ENCODE results near the gene TAF1C.

The TAF1C gene

GRCh38 chr16:84143784-84144199, 43.1 kb downstream of the TAF1C start:
- H3K4me1 Mint-ChIP-seq = peaks cover 36% of the 10 kb centered on the region
- H3K4me3 Mint-ChIP-seq = peak overlapping the region; percentile 93
- peaks cover 3% of the 10 kb centered on the region for H3K27me3 Mint-ChIP-seq
- peak overlapping the region; percentile 86 for H3K27ac Mint-ChIP-seq
- H3K36me3 Mint-ChIP-seq (ENCODE audit: low read depth) = no peaks in the 10 kb centered on the region
- ATAC-seq = no peak
- no peaks in the 10 kb centered on the region for H3K9me3 Mint-ChIP-seq
- no peak for DNase-seq

- DNase-seq = no peak
- no peaks in the 10 kb centered on the region for H3K9me3 Mint-ChIP-seq
- no peaks in the 10 kb centered on the region for H3K36me3 Mint-ChIP-seq (ENCODE audit: low read depth)
- H3K27ac Mint-ChIP-seq = no peak overlapping the region
- peaks cover 3% of the 10 kb centered on the region for H3K27me3 Mint-ChIP-seq
- H3K4me1 Mint-ChIP-seq = peaks cover 43% of the 10 kb centered on the region
- H3K4me3 Mint-ChIP-seq = peak overlapping the region; percentile 93
- ATAC-seq = no peak
Measured at GRCh38 chr16:84143081-84143480, 43.8 kb downstream of the TAF1C start.

- DNase-seq (no peak), ATAC-seq (no peak)
- peaks cover 61% of the 10 kb centered on the region for H3K4me1 Mint-ChIP-seq
Measured at GRCh38 chr16:84141143-84141670, 45.6 kb downstream of the TAF1C start.

GRCh38 chr16:84139628-84140258, 47.1 kb downstream of the TAF1C start:
- peak overlapping the region; percentile 79 for H3K27ac Mint-ChIP-seq
- DNase-seq = no peak
- peaks cover 67% of the 10 kb centered on the region for H3K4me1 Mint-ChIP-seq
- H3K27me3 Mint-ChIP-seq = no peaks in the 10 kb centered on the region
- H3K9me3 Mint-ChIP-seq = no peaks in the 10 kb centered on the region
- ATAC-seq = no peak
- peaks cover 2% of the 10 kb centered on the region for H3K36me3 Mint-ChIP-seq (ENCODE audit: low read depth)
- no peak overlapping the region for H3K4me3 Mint-ChIP-seq

More at GRCh38 chr16:84141143-84141670, 45.6 kb downstream of the TAF1C start:
- Mint-ChIP-seq H3K27ac (no peak overlapping the region), H3K27me3 (no peaks in the 10 kb centered on the region), H3K9me3 (no peaks in the 10 kb centered on the region), H3K36me3 (ENCODE audit: low read depth) (no peaks in the 10 kb centered on the region), H3K4me3 (no peak overlapping the region)

GRCh38 chr16:84138824-84139627, 47.8 kb downstream of the TAF1C start:
- peak overlapping the region; percentile 62 for H3K4me3 Mint-ChIP-seq
- DNase-seq = peak; percentile 35
- H3K27me3 Mint-ChIP-seq = no peaks in the 10 kb centered on the region
- H3K36me3 Mint-ChIP-seq (ENCODE audit: low read depth) = peaks cover 2% of the 10 kb centered on the region
- peak overlapping the region; percentile 79 for H3K27ac Mint-ChIP-seq
- ATAC-seq = peak; percentile 93
- peaks cover 63% of the 10 kb centered on the region for H3K4me1 Mint-ChIP-seq
- H3K9me3 Mint-ChIP-seq = no peaks in the 10 kb centered on the region

GRCh38 chr16:84138500-84138823, 48.4 kb downstream of the TAF1C start:
- Mint-ChIP-seq H3K36me3 (ENCODE audit: low read depth) (peaks cover 2% of the 10 kb centered on the region), H3K4me3 (peak overlapping the region; percentile 62), H3K9me3 (no peaks in the 10 kb centered on the region), H3K4me1 (peaks cover 62% of the 10 kb centered on the region), H3K27me3 (no peaks in the 10 kb centered on the region), H3K27ac (peak overlapping the region; percentile 79)
- no peak for DNase-seq
- ATAC-seq = no peak

GRCh38 chr16:84137769-84138357, 49.0 kb downstream of the TAF1C start:
- Mint-ChIP-seq H3K27me3 (no peaks in the 10 kb centered on the region), H3K9me3 (no peaks in the 10 kb centered on the region), H3K4me1 (peaks cover 59% of the 10 kb centered on the region), H3K4me3 (peak overlapping the region; percentile 43), H3K36me3 (ENCODE audit: low read depth) (peaks cover 2% of the 10 kb centered on the region), H3K27ac (peak overlapping the region; percentile 79)
- ATAC-seq (no peak), DNase-seq (no peak)

GRCh38 chr16:84137287-84137686, 49.6 kb downstream of the TAF1C start:
- Mint-ChIP-seq H3K9me3 (no peaks in the 10 kb centered on the region), H3K4me1 (peaks cover 61% of the 10 kb centered on the region), H3K27ac (peak overlapping the region; percentile 79), H3K27me3 (no peaks in the 10 kb centered on the region), H3K36me3 (ENCODE audit: low read depth) (peaks cover 2% of the 10 kb centered on the region), H3K4me3 (no peak overlapping the region)
- ATAC-seq (peak; percentile 45), DNase-seq (no peak)

- Mint-ChIP-seq H3K4me1 (peaks cover 58% of the 10 kb centered on the region), H3K27me3 (no peaks in the 10 kb centered on the region), H3K9me3 (no peaks in the 10 kb centered on the region), H3K4me3 (peak overlapping the region; percentile 15), H3K27ac (peak overlapping the region; percentile 79), H3K36me3 (ENCODE audit: low read depth) (peaks cover 2% of the 10 kb centered on the region)
- no peak for DNase-seq
- peak; percentile 35 for ATAC-seq
Measured at GRCh38 chr16:84136331-84137125, 50.3 kb downstream of the TAF1C start.

GRCh38 chr16:84132527-84133285, 54.2 kb downstream of the TAF1C start:
- H3K27me3 Mint-ChIP-seq = no peaks in the 10 kb centered on the region
- H3K9me3 Mint-ChIP-seq = no peaks in the 10 kb centered on the region
- H3K27ac Mint-ChIP-seq = no peak overlapping the region
- no peak overlapping the region for H3K4me3 Mint-ChIP-seq
- peaks cover 12% of the 10 kb centered on the region for H3K36me3 Mint-ChIP-seq (ENCODE audit: low read depth)
- no peak for ATAC-seq
- H3K4me1 Mint-ChIP-seq = peaks cover 30% of the 10 kb centered on the region
- no peak for DNase-seq

GRCh38 chr16:84131117-84131516, 55.7 kb downstream of the TAF1C start:
- peaks cover 14% of the 10 kb centered on the region for H3K4me1 Mint-ChIP-seq
- no peak overlapping the region for H3K4me3 Mint-ChIP-seq
- H3K27ac Mint-ChIP-seq = no peak overlapping the region
- no peaks in the 10 kb centered on the region for H3K9me3 Mint-ChIP-seq
- H3K27me3 Mint-ChIP-seq = no peaks in the 10 kb centered on the region
- ATAC-seq (no peak), DNase-seq (no peak)
- peaks cover 18% of the 10 kb centered on the region for H3K36me3 Mint-ChIP-seq (ENCODE audit: low read depth)

Measured in activated naive CD8-positive, alpha-beta T cell treated with anti-CD3 and anti-CD28 coated beads, Interleukin-2, amount 50 U/mL, for 24 hours (primary cell).